HT-29 (cell line): ENCODE measurements around the gene CLEC2D. TPM values are rescaled to one million over a fixed set of nuclear protein-coding genes. Genes with fewer than 3 reads are reported as not detected.
A peak's percentile ranks its signal among the peaks of the same experiment; 100 is the strongest.
"Not testable (repeated sequence)": the region's sequence is repeated elsewhere in the genome, so short reads cannot be mapped to it uniquely, and the experiment has no call there.

Experiments used
- DNase-seq: peaks from one replicate; pipeline ENCODE4 v3.0.0-alpha.2; 2015; ENCODE audit warnings: low spot score
- total RNA-seq: library from RNA; depleted of rRNA; stranded (reverse); fragments of >200 nt; shearing (Covaris generic); gene quantifications from 2 replicates; pipeline ENCODE4 v1.2.3, GENCODE V29; 2014; rRNA removed

CLEC2D gene
- total RNA-seq = 0.03 and 0.37 TPM in 2 replicates

GRCh38 chr12:9669534-9669933 is at the start of gene CLEC2D:
CLEC2D (plus strand) TSS chr12:9669713; CDS start chr12:9669735, 22 bp downstream.
- no peak for DNase-seq

GRCh38 chr12:9625019-9625418 is 44.5 kb upstream of the CLEC2D start:
- DNase-seq = no peak

- no peak for DNase-seq
Measured at GRCh38 chr12:9626291-9626690, 43.2 kb upstream of the CLEC2D start.

GRCh38 chr12:9626821-9627220 is 42.7 kb upstream of the CLEC2D start:
- DNase-seq = no peak

GRCh38 chr12:9632766-9633165 is 36.7 kb upstream of the CLEC2D start:
- no peak for DNase-seq

GRCh38 chr12:9634177-9634803 is 35.2 kb upstream of the CLEC2D start:
- DNase-seq = peak; percentile 77

- DNase-seq = no peak
Measured at GRCh38 chr12:9634969-9635754, 34.4 kb upstream of the CLEC2D start.

GRCh38 chr12:9636150-9636850 is 33.2 kb upstream of the CLEC2D start:
- DNase-seq = no peak

GRCh38 chr12:9636851-9637206 is 32.7 kb upstream of the CLEC2D start:
- no peak for DNase-seq

- no peak for DNase-seq
Measured at GRCh38 chr12:9640024-9640423, 29.5 kb upstream of the CLEC2D start.

- no peak for DNase-seq
Measured at GRCh38 chr12:9642606-9643265, 26.8 kb upstream of the CLEC2D start.

- DNase-seq = no peak
Measured at GRCh38 chr12:9643266-9643660, 26.2 kb upstream of the CLEC2D start.

GRCh38 chr12:9644985-9645551 is 24.4 kb upstream of the CLEC2D start:
- not testable (repeated sequence) for DNase-seq

- no peak for DNase-seq
Measured at GRCh38 chr12:9646794-9647781, 22.4 kb upstream of the CLEC2D start.

- peak; percentile 63 for DNase-seq
Measured at GRCh38 chr12:9647825-9648700, 21.4 kb upstream of the CLEC2D start.

GRCh38 chr12:9648701-9649531 is 20.6 kb upstream of the CLEC2D start:
- no peak for DNase-seq

GRCh38 chr12:9649532-9649940 is 20.0 kb upstream of the CLEC2D start:
- DNase-seq = no peak

- DNase-seq = no peak
Measured at GRCh38 chr12:9650151-9650576, 19.3 kb upstream of the CLEC2D start.
